ENCODE data around the gene RAD51B.

The RAD51B gene

GRCh38 chr14:68307790-68308168 lies 488.2 kb downstream of the RAD51B start:
- TF ChIP-seq TAF1 (IDR thresholded peaks at IDR 0.05; ENCODE audit: borderline replicate concordance, low read depth, low read length) (no peak), POLR2A (IDR thresholded peaks at IDR 0.05; ENCODE audit: low read depth, low read length) (no peak), POLR2AphosphoS5 (IDR thresholded peaks at IDR 0.05; ENCODE audit: low read depth, low read length) (no peak)
- FAIRE-seq (no peak), DNase-seq (ENCODE audit: insufficient read length) (no peak)

GRCh38 chr14:68308726-68309520 lies 489.3 kb downstream of the RAD51B start:
- TF ChIP-seq POLR2A (IDR thresholded peaks at IDR 0.05; ENCODE audit: low read depth, low read length): peak; percentile 24; the same call in 1 of the 2 replicates
- TF ChIP-seq POLR2AphosphoS5 (IDR thresholded peaks at IDR 0.05; ENCODE audit: low read depth, low read length): no peak
- DNase-seq (ENCODE audit: insufficient read length) (no peak), FAIRE-seq (peak; percentile 73)

DNA sequence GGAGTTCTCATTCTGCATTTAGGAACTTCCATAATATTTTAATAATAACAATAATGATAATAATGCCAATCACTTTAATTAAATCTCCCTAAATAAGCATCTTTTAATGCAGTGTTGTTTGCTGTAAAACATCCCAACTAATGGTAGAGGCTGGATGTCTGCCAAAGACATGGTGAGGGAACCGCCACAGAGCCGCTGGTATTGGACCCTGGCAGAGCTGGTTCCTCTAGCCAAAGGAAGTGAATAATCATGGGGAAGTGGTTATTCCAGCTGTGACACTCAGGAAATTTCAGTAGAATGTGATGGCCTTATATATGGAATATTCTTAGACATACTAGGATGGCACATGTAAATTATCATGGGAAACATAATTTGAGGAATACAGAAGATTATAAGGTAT lies 490.0 kb downstream of the RAD51B start:
- FAIRE-seq (no peak), DNase-seq (ENCODE audit: insufficient read length) (no peak)
- TF ChIP-seq POLR2A (IDR thresholded peaks at IDR 0.05; ENCODE audit: low read depth, low read length): no peak
- no peak for TF ChIP-seq TAF1 (IDR thresholded peaks at IDR 0.05; ENCODE audit: borderline replicate concordance, low read depth, low read length)
- TF ChIP-seq POLR2AphosphoS5 (IDR thresholded peaks at IDR 0.05; ENCODE audit: low read depth, low read length): no peak

DNA sequence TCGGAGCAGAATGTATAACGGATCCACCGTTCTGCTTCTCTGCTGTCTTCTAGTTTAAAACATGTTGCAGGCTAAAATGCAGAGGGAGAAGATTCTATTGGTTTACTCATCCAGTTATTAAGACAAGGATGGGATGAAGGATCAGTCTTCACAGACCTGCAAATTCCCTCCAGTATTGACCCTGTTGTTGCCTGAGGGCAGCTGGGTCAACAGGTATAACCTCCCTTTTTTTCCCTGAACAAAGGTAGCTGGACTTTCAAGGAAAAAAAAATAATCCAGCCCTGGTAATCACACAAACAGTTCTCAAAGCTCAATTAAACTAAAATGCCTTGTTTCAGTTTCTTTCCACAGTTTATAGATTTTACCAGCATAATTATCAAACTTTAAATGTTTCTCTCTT lies 492.7 kb downstream of the RAD51B start:
- DNase-seq (ENCODE audit: insufficient read length) (no peak), FAIRE-seq (no peak)
- TF ChIP-seq TAF1 (IDR thresholded peaks at IDR 0.05; ENCODE audit: borderline replicate concordance, low read depth, low read length): no peak
- TF ChIP-seq POLR2A (IDR thresholded peaks at IDR 0.05; ENCODE audit: low read depth, low read length): no peak
- TF ChIP-seq POLR2AphosphoS5 (IDR thresholded peaks at IDR 0.05; ENCODE audit: low read depth, low read length): no peak

- DNase-seq (ENCODE audit: insufficient read length): no peak
- peak; percentile 98 for FAIRE-seq
- TF ChIP-seq TAF1 (IDR thresholded peaks at IDR 0.05; ENCODE audit: borderline replicate concordance, low read depth, low read length) (no peak), POLR2AphosphoS5 (IDR thresholded peaks at IDR 0.05; ENCODE audit: low read depth, low read length) (0 out of 2 replicates have a peak, but pooled peaks have one; percentile 31)
Observed at GRCh38 chr14:68312884-68313610, 493.5 kb downstream of the RAD51B start.

GRCh38 chr14:68314642-68315041 lies 495.1 kb downstream of the RAD51B start:
- TF ChIP-seq POLR2A (IDR thresholded peaks at IDR 0.05; ENCODE audit: low read depth, low read length) (no peak), TAF1 (IDR thresholded peaks at IDR 0.05; ENCODE audit: borderline replicate concordance, low read depth, low read length) (no peak), POLR2AphosphoS5 (IDR thresholded peaks at IDR 0.05; ENCODE audit: low read depth, low read length) (no peak)
- FAIRE-seq (no peak), DNase-seq (ENCODE audit: insufficient read length) (no peak)

- FAIRE-seq: peak; percentile 46
- no peak for DNase-seq (ENCODE audit: insufficient read length)
- no peak for TF ChIP-seq POLR2A (IDR thresholded peaks at IDR 0.05; ENCODE audit: low read depth, low read length)
- TF ChIP-seq POLR2AphosphoS5 (IDR thresholded peaks at IDR 0.05; ENCODE audit: low read depth, low read length): no peak
- no peak for TF ChIP-seq TAF1 (IDR thresholded peaks at IDR 0.05; ENCODE audit: borderline replicate concordance, low read depth, low read length)
Observed at GRCh38 chr14:68315081-68315480, 495.5 kb downstream of the RAD51B start.

GRCh38 chr14:68316078-68316868 lies 496.7 kb downstream of the RAD51B start:
- DNase-seq (ENCODE audit: insufficient read length) (no peak), FAIRE-seq (no peak)
- TF ChIP-seq TAF1 (IDR thresholded peaks at IDR 0.05; ENCODE audit: borderline replicate concordance, low read depth, low read length) (no peak), POLR2A (IDR thresholded peaks at IDR 0.05; ENCODE audit: low read depth, low read length) (no peak), POLR2AphosphoS5 (IDR thresholded peaks at IDR 0.05; ENCODE audit: low read depth, low read length) (no peak)

- DNase-seq (ENCODE audit: insufficient read length) (no peak), FAIRE-seq (peak; percentile 51)
- no peak for TF ChIP-seq POLR2AphosphoS5 (IDR thresholded peaks at IDR 0.05; ENCODE audit: low read depth, low read length)
- TF ChIP-seq POLR2A (IDR thresholded peaks at IDR 0.05; ENCODE audit: low read depth, low read length): no peak
- no peak for TF ChIP-seq TAF1 (IDR thresholded peaks at IDR 0.05; ENCODE audit: borderline replicate concordance, low read depth, low read length)
Observed at GRCh38 chr14:68317239-68317638, 497.7 kb downstream of the RAD51B start.

DNA sequence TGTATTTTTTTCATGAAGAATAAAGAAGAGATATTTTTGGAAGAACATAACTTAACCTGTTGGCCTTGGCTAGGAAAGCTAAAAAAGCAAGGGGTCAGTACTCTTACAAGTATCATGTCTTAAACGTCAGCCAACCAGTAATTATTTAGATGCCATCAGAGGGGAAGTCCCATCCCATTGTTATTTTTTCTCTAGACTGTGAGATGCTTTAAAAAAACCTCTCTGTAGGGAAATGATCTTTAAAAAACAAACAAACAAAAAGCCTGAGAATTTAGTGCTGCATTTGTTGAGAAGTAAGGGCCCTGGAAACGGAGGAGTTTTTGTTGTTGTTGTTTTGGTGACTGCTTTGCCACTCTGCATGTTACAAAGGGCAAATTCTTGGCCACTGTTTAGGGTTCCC lies 499.2 kb downstream of the RAD51B start:
- no peak for DNase-seq (ENCODE audit: insufficient read length)
- FAIRE-seq: peak; percentile 70
- TF ChIP-seq POLR2AphosphoS5 (IDR thresholded peaks at IDR 0.05; ENCODE audit: low read depth, low read length) (no peak), TAF1 (IDR thresholded peaks at IDR 0.05; ENCODE audit: borderline replicate concordance, low read depth, low read length) (no peak), POLR2A (IDR thresholded peaks at IDR 0.05; ENCODE audit: low read depth, low read length) (no peak)

- TF ChIP-seq POLR2A (IDR thresholded peaks at IDR 0.05; ENCODE audit: low read depth, low read length) (no peak), TAF1 (IDR thresholded peaks at IDR 0.05; ENCODE audit: borderline replicate concordance, low read depth, low read length) (no peak)
- FAIRE-seq (peak; percentile 77), DNase-seq (ENCODE audit: insufficient read length) (no peak)
Observed at GRCh38 chr14:68320495-68320894, 500.9 kb downstream of the RAD51B start.

All from GM12892 (cell line).